GM18505 (cell line): ENCODE data around the gene MYO1D.
"Not testable (repeated sequence)": the region's sequence is repeated elsewhere in the genome, so short reads cannot be mapped to it uniquely, and the experiment has no call there.

Experiments
- ATAC-seq: cut with Tn5 transposase; IDR thresholded peaks from one replicate; pipeline ENCODE4 v1.9.1; 2021; ENCODE audit not compliant: unreplicated experiment
- POLR2A ChIP-seq: IDR thresholded peaks from 4 replicates; pipeline ENCODE4 v1.6.1; 2011; ENCODE audit warnings: borderline replicate concordance; ENCODE audit not compliant: insufficient read depth, insufficient read length; ENCODE audit errors: extremely low read depth

MYO1D gene

DNA sequence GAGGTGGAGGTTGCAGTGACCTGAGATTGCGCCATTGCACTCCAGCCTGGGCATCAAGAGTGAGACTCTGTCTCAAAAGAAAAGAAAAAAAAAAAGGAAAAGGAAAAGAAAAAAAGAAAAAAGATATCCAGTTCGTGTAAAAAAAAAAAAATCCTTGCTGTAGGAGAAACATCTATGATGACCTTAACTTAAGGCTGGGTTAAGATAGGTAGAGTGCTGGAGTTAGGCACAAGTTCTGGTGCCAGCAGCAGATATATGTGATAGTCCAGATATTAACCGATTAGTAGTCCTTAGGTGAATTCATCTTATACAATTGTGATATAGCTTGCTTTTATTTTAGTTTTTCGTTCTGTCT lies 415.4 kb downstream of the MYO1D start:
- no peak for TF ChIP-seq POLR2A
- ATAC-seq: no peak

DNA sequence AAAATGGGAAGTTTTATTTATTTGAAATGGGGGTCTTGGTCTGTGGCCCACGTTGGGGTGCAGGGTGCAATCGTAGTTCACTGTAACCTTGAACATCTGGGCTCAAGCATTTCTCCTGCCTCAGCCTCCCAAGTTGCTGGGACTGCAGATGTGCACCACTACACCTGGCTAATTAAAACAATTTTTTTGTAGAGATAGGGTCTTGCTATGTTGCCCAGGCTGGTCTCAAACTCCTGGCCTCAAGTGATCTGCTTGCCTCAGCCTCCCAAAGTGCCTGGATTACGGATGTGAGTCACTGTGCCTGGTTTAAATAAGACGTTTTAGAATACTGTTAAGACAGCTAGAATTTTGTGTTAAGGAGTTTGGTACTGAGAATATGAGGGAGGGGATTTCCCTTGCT lies 416.9 kb downstream of the MYO1D start:
- TF ChIP-seq POLR2A: no peak
- no peak for ATAC-seq

- ATAC-seq: no peak
- TF ChIP-seq POLR2A: no peak
Observed at GRCh38 chr17:32458371-32458770, 418.6 kb downstream of the MYO1D start.

DNA sequence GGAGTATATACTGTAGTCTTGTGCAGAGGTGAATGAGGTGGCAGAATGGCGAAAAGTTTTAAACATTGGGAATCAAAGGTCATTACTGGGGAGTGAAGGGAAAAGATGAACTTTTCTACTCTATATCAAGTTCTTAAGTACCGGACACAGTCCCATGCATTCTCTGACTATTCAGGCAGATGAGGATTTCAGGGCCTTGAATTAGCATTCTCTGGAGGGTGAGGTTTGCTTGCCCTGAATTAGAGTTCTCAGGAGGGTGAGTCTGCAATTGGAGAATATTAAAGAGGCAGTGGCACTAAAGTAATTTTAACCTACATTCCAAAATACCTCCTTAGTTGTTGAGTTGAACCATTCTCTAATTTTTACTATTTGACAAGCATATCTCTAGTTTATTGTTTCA lies 423.6 kb downstream of the MYO1D start:
- ATAC-seq: no peak
- no peak for TF ChIP-seq POLR2A

DNA sequence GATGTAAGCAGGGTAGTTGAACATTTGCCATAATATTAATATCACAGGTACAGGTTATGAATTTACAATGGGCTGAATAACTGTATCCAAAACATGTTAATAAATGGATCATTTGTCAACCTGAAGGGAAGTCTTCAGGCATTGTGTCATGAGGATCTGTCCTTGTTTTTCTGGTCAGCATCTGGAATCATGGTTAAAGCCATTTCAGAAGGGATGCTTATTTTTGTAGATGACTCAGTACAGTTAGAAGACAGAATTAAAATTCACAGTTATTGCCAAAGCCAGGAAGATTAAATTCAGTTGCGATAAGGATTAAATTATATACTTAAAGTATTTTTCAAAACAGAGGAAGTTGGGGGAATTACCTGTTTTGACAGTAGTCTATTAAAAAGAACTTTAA lies 424.6 kb downstream of the MYO1D start:
- no peak for TF ChIP-seq POLR2A
- no peak for ATAC-seq

GRCh38 chr17:32451879-32452278 lies 425.0 kb downstream of the MYO1D start:
- no peak for TF ChIP-seq POLR2A
- ATAC-seq: no peak

DNA sequence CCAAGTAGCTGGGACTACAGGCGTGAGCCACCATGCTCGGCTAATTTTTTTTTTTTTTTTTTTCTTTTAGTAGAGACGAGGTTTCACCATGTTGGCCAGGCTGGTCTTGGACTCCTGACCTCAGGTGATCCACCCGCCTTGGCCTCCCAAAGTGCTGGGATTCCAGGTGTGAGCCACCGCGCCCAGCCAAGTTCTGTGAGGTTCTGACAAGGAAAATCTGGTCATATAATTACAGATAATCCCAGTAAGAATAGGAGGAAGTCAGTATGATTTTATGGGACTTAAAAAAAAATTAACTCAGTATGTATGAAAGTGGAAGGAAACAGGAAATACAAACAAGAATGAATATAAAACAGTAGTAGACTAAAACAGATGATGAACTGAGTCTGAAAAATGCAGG lies 426.5 kb downstream of the MYO1D start:
- not testable (repeated sequence) for ATAC-seq

GRCh38 chr17:32449963-32450362 lies 427.0 kb downstream of the MYO1D start:
- no peak for ATAC-seq
- TF ChIP-seq POLR2A: no peak

GRCh38 chr17:32446949-32447348 lies 430.0 kb downstream of the MYO1D start:
- ATAC-seq: no peak
- no peak for TF ChIP-seq POLR2A

GRCh38 chr17:32445971-32446370 lies 431.0 kb downstream of the MYO1D start:
- no peak for TF ChIP-seq POLR2A
- no peak for ATAC-seq

DNA sequence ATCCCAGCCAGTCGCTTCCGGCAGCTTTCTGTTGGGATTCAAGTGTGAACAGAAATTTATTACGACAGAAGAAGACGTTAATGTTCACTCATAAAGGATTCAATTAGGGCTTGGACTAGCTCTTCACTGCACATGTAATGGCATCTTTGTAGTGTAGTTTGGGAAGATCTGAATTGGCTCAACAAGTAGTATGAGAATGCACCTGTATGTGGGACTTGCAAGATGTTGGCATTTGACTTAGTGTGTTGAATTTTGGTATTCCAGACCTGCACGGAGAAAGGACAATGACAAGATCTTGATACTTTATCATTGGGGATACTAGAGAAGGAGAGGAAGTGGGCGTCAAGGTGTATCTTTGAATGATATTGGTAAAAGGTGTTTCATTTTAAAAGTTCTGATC lies 431.4 kb downstream of the MYO1D start:
- no peak for ATAC-seq
- TF ChIP-seq POLR2A: no peak

DNA sequence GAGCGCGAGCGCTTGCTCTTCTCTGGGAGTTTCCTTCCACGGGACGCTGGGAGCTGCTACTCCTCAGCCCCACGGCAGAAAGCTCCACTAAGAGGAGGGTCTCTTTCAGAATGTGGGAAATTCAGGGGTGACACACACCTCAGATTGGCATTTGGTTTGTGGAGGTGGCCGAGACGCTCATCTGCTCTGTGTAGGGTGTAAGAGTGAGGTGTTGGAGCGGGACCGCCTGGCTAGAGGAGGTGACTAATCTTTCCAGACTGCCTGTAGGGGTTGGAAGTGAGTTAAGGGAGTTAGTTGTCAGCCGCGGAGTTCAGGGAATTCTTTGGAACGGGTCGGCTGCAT lies 431.9 kb downstream of the MYO1D start:
- TF ChIP-seq POLR2A: no peak
- ATAC-seq: no peak

- peak; percentile 74 for TF ChIP-seq POLR2A
- ATAC-seq: peak; percentile 93
Observed at GRCh38 chr17:32444301-32445073, 432.4 kb downstream of the MYO1D start, which contains the start of gene PSMD11. Gene PSMD11, plus strand, starts transcription at chr17:32444510. Its CDS starts 14 bp downstream, at chr17:32444524.

GRCh38 chr17:32443827-32444300 lies 433.1 kb downstream of the MYO1D start:
- TF ChIP-seq POLR2A: no peak
- peak; percentile 7 for ATAC-seq
